KBM-7 (cell line): ENCODE measurements around the gene ABCB9.

ENCODE experiments used
- DNase-seq: peaks from one replicate; pipeline ENCODE4 v3.0.0-alpha.2; 2015
- in situ Hi-C: fragments of 300-500 bp; cut with MboI; formaldehyde crosslinking; loops from 2 replicates; pipeline ENCODE4 v1.14.3; 2020; ENCODE audit warnings: low sequenced_read_pairs, low pct_unique_long_range_greater_than_20kb, mixed read lengths

Gene ABCB9

GRCh38 chr12:122983789-122984515 is 17.7 kb upstream of the ABCB9 start:
- in situ Hi-C loops: no loop called here

GRCh38 chr12:122982963-122983788 is 16.9 kb upstream of the ABCB9 start:
- in situ Hi-C loops: no loop called here
- no peak for DNase-seq

More at GRCh38 chr12:122983789-122984515, 17.7 kb upstream of the ABCB9 start:
- DNase-seq: peak; percentile 19

GRCh38 chr12:122982477-122982815 is 16.2 kb upstream of the ABCB9 start:
- DNase-seq: no peak
- in situ Hi-C loops: no loop called here

- in situ Hi-C loops: no loop called here
- peak; percentile 32 for DNase-seq
These were observed 15.6 kb upstream of the ABCB9 start for GRCh38 chr12:122981587-122982476.

- in situ Hi-C loops: no loop called here
- no peak for DNase-seq
These were observed 14.8 kb upstream of the ABCB9 start for GRCh38 chr12:122981036-122981471.

GRCh38 chr12:122980183-122981035 is 14.1 kb upstream of the ABCB9 start, which contains the start of gene ARL6IP4:
TSS of gene ARL6IP4 (plus strand) at chr12:122980681. CDS start at chr12:122981140, 459 bp downstream.
- in situ Hi-C loops: no loop called here
- peak; percentile 75 for DNase-seq

GRCh38 chr12:122979908-122980182 is 13.6 kb upstream of the ABCB9 start:
- peak; percentile 28 for DNase-seq
- in situ Hi-C loops: no loop called here

- DNase-seq: no peak
- in situ Hi-C loops: no loop called here
These were observed 13.0 kb upstream of the ABCB9 start for GRCh38 chr12:122979001-122979907.

GRCh38 chr12:122978507-122978955 is 12.3 kb upstream of the ABCB9 start:
- in situ Hi-C loops: no loop called here
- no peak for DNase-seq

- no peak for DNase-seq
- in situ Hi-C loops: no loop called here
These were observed 11.6 kb upstream of the ABCB9 start for GRCh38 chr12:122977655-122978392.

GRCh38 chr12:122977153-122977552 is 10.9 kb upstream of the ABCB9 start:
- no peak for DNase-seq
- in situ Hi-C loops: no loop called here

- DNase-seq: no peak
- in situ Hi-C loops: no loop called here
These were observed 10.3 kb upstream of the ABCB9 start for GRCh38 chr12:122976648-122976975.

GRCh38 chr12:122975790-122976647 is 9.8 kb upstream of the ABCB9 start:
- in situ Hi-C loops: no loop called here
- DNase-seq: peak; percentile 38

- in situ Hi-C loops: no loop called here
These were observed 8.9 kb upstream of the ABCB9 start, which contains the start of gene OGFOD2 for GRCh38 chr12:122974892-122975789. TSS of gene OGFOD2 (plus strand) at chr12:122975244. CDS start at chr12:122975252, 8 bp downstream.

GRCh38 chr12:122974274-122974891 is 8.1 kb upstream of the ABCB9 start:
- peak; percentile 98 for DNase-seq
- in situ Hi-C loops: no loop called here

More at GRCh38 chr12:122974892-122975789, 8.9 kb upstream of the ABCB9 start, which contains the start of gene OGFOD2:
- peak; percentile 94 for DNase-seq
